ENCODE measurements around the gene MORC1. TPM values are rescaled to one million over a fixed set of nuclear protein-coding genes. Genes with fewer than 3 reads are reported as not detected.

Gene MORC1
- total RNA-seq, 1 donor, result not detected

DNA sequence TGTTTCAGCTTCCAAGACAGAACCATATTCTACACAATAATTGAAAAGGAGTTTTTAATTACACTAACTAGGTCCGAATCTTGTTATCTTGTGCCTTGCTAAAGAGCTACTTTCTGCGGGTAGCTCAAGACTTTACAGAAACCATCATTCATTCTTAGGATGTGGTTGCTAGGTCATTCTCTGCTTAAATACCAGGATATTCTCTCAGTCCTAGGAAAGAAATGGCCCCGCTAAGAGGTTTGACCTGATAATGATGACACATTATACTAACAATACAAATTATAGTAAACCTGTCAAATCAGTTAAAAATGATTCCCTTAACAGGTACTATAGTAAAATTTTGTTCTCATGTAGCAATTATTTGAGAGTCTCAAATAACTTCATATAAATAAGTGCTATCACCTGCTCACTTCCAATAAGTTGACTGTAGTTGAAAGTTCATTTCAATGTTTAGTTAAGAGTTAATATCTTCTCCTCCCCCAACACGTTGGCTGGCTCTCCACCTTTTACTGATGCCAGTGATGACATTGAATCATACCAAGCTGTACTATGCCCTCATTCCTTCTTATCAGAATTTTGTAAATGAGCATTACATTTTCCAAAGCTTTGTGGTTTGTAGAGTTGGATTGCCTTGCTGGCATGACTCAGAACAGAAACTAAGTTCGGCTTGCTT lies 15.0 kb upstream of the MORC1 start:
- H2AFZ ChIP-seq (ENCODE audit: low read length), result no peak overlapping the region
- no peaks in the 10 kb centered on the region for H3K4me1 ChIP-seq (ENCODE audit: insufficient read depth, low read length)
- H3K27me3 ChIP-seq (ENCODE audit: insufficient read depth, low read length), result no peaks in the 10 kb centered on the region
- DNase-seq (ENCODE audit: insufficient read length, low spot score, missing footprints), result no peak
- no peaks in the 10 kb centered on the region for H3K36me3 ChIP-seq (ENCODE audit: insufficient read depth, low read length)
- no peak overlapping the region for H3K4me3 ChIP-seq (ENCODE audit: insufficient read depth, low read length)
- H3K4me2 ChIP-seq (ENCODE audit: insufficient read depth, low read length), result no peak overlapping the region
- no peak overlapping the region for H3K27ac ChIP-seq (ENCODE audit: low read depth, low read length)
- no peaks in the 10 kb centered on the region for H3K79me2 ChIP-seq (ENCODE audit: insufficient read depth, low read length)
- TF ChIP-seq, protein P1, sequence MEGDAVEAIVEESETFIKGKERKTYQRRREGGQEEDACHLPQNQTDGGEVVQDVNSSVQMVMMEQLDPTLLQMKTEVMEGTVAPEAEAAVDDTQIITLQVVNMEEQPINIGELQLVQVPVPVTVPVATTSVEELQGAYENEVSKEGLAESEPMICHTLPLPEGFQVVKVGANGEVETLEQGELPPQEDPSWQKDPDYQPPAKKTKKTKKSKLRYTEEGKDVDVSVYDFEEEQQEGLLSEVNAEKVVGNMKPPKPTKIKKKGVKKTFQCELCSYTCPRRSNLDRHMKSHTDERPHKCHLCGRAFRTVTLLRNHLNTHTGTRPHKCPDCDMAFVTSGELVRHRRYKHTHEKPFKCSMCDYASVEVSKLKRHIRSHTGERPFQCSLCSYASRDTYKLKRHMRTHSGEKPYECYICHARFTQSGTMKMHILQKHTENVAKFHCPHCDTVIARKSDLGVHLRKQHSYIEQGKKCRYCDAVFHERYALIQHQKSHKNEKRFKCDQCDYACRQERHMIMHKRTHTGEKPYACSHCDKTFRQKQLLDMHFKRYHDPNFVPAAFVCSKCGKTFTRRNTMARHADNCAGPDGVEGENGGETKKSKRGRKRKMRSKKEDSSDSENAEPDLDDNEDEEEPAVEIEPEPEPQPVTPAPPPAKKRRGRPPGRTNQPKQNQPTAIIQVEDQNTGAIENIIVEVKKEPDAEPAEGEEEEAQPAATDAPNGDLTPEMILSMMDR (IDR thresholded peaks at IDR 0.05; ENCODE audit: extremely low read depth, low read depth, low read length), result no peak
- no peaks in the 10 kb centered on the region for H3K9me3 ChIP-seq (ENCODE audit: low read depth, low read length)
- no peaks in the 10 kb centered on the region for H4K20me1 ChIP-seq (ENCODE audit: insufficient read depth, low read length)

DNA sequence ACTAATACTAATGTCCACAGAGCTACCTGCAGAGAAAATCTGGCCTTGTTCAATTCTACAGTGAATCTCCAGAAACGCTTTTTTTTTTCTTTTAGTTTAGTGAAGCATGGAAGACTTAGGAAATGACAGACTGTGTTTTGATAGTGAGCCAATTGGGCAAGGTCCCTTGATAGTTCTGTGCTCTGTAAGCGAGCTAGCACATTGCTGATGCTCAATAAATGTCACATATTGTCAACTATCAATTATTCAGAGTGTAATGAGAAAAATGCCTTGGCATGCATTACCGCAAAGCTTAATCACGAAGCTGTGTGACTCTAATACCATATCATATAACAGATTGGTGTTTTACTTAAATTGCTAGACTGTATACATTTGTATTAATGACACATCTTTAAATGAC lies 13.3 kb upstream of the MORC1 start:
- Histone ChIP-seq H3K27ac (ENCODE audit: low read depth, low read length) (no peak overlapping the region), H3K4me1 (ENCODE audit: insufficient read depth, low read length) (no peaks in the 10 kb centered on the region), H3K27me3 (ENCODE audit: insufficient read depth, low read length) (no peaks in the 10 kb centered on the region), H4K20me1 (ENCODE audit: insufficient read depth, low read length) (no peaks in the 10 kb centered on the region), H3K36me3 (ENCODE audit: insufficient read depth, low read length) (no peaks in the 10 kb centered on the region), H3K9me3 (ENCODE audit: low read depth, low read length) (no peaks in the 10 kb centered on the region), H3K79me2 (ENCODE audit: insufficient read depth, low read length) (no peaks in the 10 kb centered on the region), H2AFZ (ENCODE audit: low read length) (no peak overlapping the region), H3K4me3 (ENCODE audit: insufficient read depth, low read length) (no peak overlapping the region), H3K4me2 (ENCODE audit: insufficient read depth, low read length) (no peak overlapping the region)
- no peak for DNase-seq (ENCODE audit: insufficient read length, low spot score, missing footprints)
- TF ChIP-seq, protein P1 (IDR thresholded peaks at IDR 0.05; ENCODE audit: extremely low read depth, low read depth, low read length), result no peak

DNA sequence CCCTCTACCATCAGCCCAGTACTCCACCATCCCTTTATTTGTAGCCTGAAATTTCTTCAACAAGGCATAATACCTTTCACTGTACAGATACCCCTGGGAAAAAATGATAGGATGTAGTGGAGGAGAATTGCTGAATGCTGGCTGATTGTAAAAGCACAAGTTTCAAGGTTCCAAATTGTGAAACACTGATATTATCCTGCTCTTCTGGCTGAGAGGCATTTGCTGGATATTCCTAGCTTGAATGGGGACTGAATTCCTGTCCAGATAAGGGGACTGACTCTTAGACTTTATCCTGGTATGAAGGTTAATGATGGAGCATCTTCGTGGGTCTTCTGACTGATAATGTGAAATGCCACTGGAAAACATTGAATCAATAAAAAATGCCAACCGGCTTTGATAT lies 9.6 kb upstream of the MORC1 start:
- Histone ChIP-seq H3K79me2 (ENCODE audit: insufficient read depth, low read length) (no peaks in the 10 kb centered on the region), H3K27ac (ENCODE audit: low read depth, low read length) (no peak overlapping the region), H3K36me3 (ENCODE audit: insufficient read depth, low read length) (no peaks in the 10 kb centered on the region), H3K27me3 (ENCODE audit: insufficient read depth, low read length) (no peaks in the 10 kb centered on the region), H3K4me3 (ENCODE audit: insufficient read depth, low read length) (no peak overlapping the region), H3K4me2 (ENCODE audit: insufficient read depth, low read length) (no peak overlapping the region), H3K9me3 (ENCODE audit: low read depth, low read length) (no peaks in the 10 kb centered on the region), H3K4me1 (ENCODE audit: insufficient read depth, low read length) (no peaks in the 10 kb centered on the region), H2AFZ (ENCODE audit: low read length) (no peak overlapping the region), H4K20me1 (ENCODE audit: insufficient read depth, low read length) (no peaks in the 10 kb centered on the region)
- TF ChIP-seq, protein P1 (IDR thresholded peaks at IDR 0.05; ENCODE audit: extremely low read depth, low read depth, low read length), result no peak
- DNase-seq (ENCODE audit: insufficient read length, low spot score, missing footprints), result no peak

DNA sequence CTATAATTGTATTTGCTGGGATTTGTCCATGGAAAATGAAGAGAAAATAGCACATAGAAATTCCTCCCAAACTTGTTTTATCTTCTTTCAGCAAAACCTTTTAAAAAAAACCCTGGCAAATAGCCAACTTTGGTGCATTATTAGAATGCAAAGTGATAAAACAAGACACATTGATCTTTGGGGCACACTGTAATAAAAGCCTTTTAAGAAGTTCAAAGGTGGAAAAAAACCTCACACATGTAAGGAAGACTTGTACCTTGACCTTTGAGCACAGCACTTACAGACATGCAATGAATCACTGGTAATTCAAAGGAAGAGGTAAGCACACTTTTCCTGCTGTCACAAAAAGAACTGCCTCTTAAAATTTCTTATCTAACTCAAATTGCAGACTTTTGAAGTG lies 8.0 kb upstream of the MORC1 start:
- Histone ChIP-seq H3K79me2 (ENCODE audit: insufficient read depth, low read length) (no peaks in the 10 kb centered on the region), H3K27ac (ENCODE audit: low read depth, low read length) (no peak overlapping the region), H3K27me3 (ENCODE audit: insufficient read depth, low read length) (no peaks in the 10 kb centered on the region), H3K36me3 (ENCODE audit: insufficient read depth, low read length) (no peaks in the 10 kb centered on the region), H3K4me1 (ENCODE audit: insufficient read depth, low read length) (no peaks in the 10 kb centered on the region), H4K20me1 (ENCODE audit: insufficient read depth, low read length) (no peaks in the 10 kb centered on the region), H3K4me3 (ENCODE audit: insufficient read depth, low read length) (no peak overlapping the region), H3K9me3 (ENCODE audit: low read depth, low read length) (no peaks in the 10 kb centered on the region), H2AFZ (ENCODE audit: low read length) (no peak overlapping the region), H3K4me2 (ENCODE audit: insufficient read depth, low read length) (no peak overlapping the region)
- DNase-seq (ENCODE audit: insufficient read length, low spot score, missing footprints), result no peak
- TF ChIP-seq, protein P1 (IDR thresholded peaks at IDR 0.05; ENCODE audit: extremely low read depth, low read depth, low read length), result no peak

All from osteoblast (primary cell).